ENCODE data around the gene SCP2. TPM values are rescaled to one million over a fixed set of nuclear protein-coding genes. Genes with fewer than 3 reads are reported as not detected.

The SCP2 gene
- polyA plus RNA-seq, 2 of the 4 experiments (the other 2 are of a cell fraction) = 79.0 to 124 TPM

GRCh38 chr1:53065391-53065790 lies 138.3 kb downstream of the SCP2 start:
- H3K4me3 ChIP-seq = no peak overlapping the region
- 89% methylated on average over 7 of the region's 7 CpGs for WGBS (ENCODE audit: missing lambda C conversion rate)
- no peaks in the 10 kb centered on the region for H3K9me3 ChIP-seq
- H3K27ac ChIP-seq = no peak overlapping the region
- FAIRE-seq = no peak
- ChIA-PET CTCF (interaction anchor here (1.1 to 1.8 kb wide), 2 partner anchors 10 to 115 kb away, joined by 4 read pairs; no protein-coding TSS in a partner anchor), POLR2A (no interaction called here)
- no peak overlapping the region for H3K4me2 ChIP-seq
- no peaks in the 10 kb centered on the region for H3K4me1 ChIP-seq
- no peak for TF ChIP-seq CEBPB (IDR thresholded peaks at IDR 0.05)
- TF ChIP-seq FOSL2 (IDR thresholded peaks at IDR 0.05) = no peak
- no peak for TF ChIP-seq FOSL2 (CRISPR knock-in tag; IDR thresholded peaks at IDR 0.05)
- no peak for TF ChIP-seq REST (IDR thresholded peaks at IDR 0.05)
- TF ChIP-seq NPAS2 (CRISPR knock-in tag; IDR thresholded peaks at IDR 0.05; ENCODE audit: borderline replicate concordance) = no peak
- no peak for TF ChIP-seq TP53 (CRISPR knock-in tag; IDR thresholded peaks at IDR 0.05)
- TF ChIP-seq EP300 (IDR thresholded peaks at IDR 0.05) = no peak
- no peak for TF ChIP-seq MAZ (IDR thresholded peaks at IDR 0.05; ENCODE audit: borderline replicate concordance, low read depth, low read length)
- no peak for TF ChIP-seq ZC3H11A (IDR thresholded peaks at IDR 0.05)
- no peak for TF ChIP-seq FOSB (CRISPR knock-in tag; IDR thresholded peaks at IDR 0.05)
- TF ChIP-seq HOXA7 (CRISPR knock-in tag; IDR thresholded peaks at IDR 0.05) = no peak
- TF ChIP-seq RAD21 (conservative IDR thresholded peaks at IDR 0.05 in 1 of 2, IDR thresholded peaks at IDR 0.05 in 1 of 2) = no peak
- TF ChIP-seq ZFP36 (IDR thresholded peaks at IDR 0.05; ENCODE audit: borderline replicate concordance, partially characterized antibody) = no peak
- TF ChIP-seq RARB (CRISPR knock-in tag; IDR thresholded peaks at IDR 0.05) = no peak
- no peak for TF ChIP-seq EHF (CRISPR knock-in tag; IDR thresholded peaks at IDR 0.05)
- TF ChIP-seq JUN (IDR thresholded peaks at IDR 0.05) = no peak
- no peak for TF ChIP-seq HEYL (CRISPR knock-in tag; IDR thresholded peaks at IDR 0.05)
- TF ChIP-seq CTCF (IDR thresholded peaks at IDR 0.05) = no peak
- no peak for TF ChIP-seq RCOR1 (IDR thresholded peaks at IDR 0.05; ENCODE audit: low read depth, low read length)
- no peak for TF ChIP-seq JUNB (IDR thresholded peaks at IDR 0.05)
- no peak for ATAC-seq
- no peak for DNase-seq (ENCODE audit: low read depth in 1 of 2, low spot score in 1 of 2)

GRCh38 chr1:53066488-53066887 lies 139.4 kb downstream of the SCP2 start:
- no peak overlapping the region for H3K4me2 ChIP-seq
- CTCF ChIA-PET = interaction anchor here (1.1 to 1.8 kb wide), 2 partner anchors 11 to 19 kb away, joined by 4 read pairs; no protein-coding TSS in a partner anchor
- 83% methylated on average over 6 of the region's 6 CpGs for WGBS (ENCODE audit: missing lambda C conversion rate)
- ATAC-seq (no peak), FAIRE-seq (no peak), DNase-seq (ENCODE audit: low read depth in 1 of 2, low spot score in 1 of 2) (no peak)
- no peaks in the 10 kb centered on the region for H3K9me3 ChIP-seq
- TF ChIP-seq TFCP2L1 (CRISPR knock-in tag; IDR thresholded peaks at IDR 0.05) (no peak), MAFK (IDR thresholded peaks at IDR 0.05; ENCODE audit: partially characterized antibody) (no peak)
- H3K27ac ChIP-seq = no peak overlapping the region
- no peaks in the 10 kb centered on the region for H3K4me1 ChIP-seq
- POLR2A ChIA-PET = no interaction called here
- no peak overlapping the region for H3K4me3 ChIP-seq
